ENCODE results near the gene LYG2. TPM values are rescaled to one million over a fixed set of nuclear protein-coding genes. Genes with fewer than 3 reads are reported as not detected.
"Not testable (repeated sequence)": the region's sequence is repeated elsewhere in the genome, so short reads cannot be mapped to it uniquely, and the experiment has no call there.

LYG2 gene
- polyA plus RNA-seq, 1 donor from 2014 or later, result not detected

DNA sequence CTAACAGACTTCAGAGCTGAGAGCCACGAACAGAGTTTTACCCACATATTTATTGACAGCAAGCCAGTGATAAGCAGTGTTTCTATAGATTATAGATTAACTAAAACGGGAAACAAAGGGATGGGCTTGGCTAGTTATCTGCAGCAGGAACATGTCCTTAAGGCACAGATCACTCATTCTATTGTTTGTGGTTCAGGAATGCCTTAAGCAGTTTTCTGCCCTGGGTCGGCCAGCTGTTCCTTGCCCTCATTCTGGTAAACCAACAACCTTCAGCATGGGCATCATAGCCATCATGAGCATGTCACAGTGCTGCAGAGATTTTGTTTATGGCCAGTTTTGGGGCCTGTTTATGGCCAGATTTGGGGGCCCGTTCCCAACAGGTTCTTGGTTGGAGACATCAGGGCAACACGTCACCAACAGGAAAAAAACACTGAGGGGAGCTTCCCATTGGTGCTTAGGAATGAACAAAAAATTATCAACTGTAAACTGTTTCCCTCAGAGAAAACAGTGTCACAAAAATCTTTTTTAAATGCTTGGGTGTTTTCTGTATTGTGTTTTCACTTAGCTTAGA, 22.8 kb upstream of the LYG2 start:
- not testable (repeated sequence) for H3K27me3 ChIP-seq (ENCODE audit: insufficient read depth, low read depth, low read length); H4K20me1 ChIP-seq (ENCODE audit: insufficient read depth); H3F3A ChIP-seq (ENCODE audit: insufficient read depth, low read length, poor library complexity, severe bottlenecking); H3K9me3 ChIP-seq (ENCODE audit: low read length); H2AFZ ChIP-seq (ENCODE audit: low read depth, low read length); H3K36me3 ChIP-seq (ENCODE audit: insufficient read depth, low read length); H3K4me2 ChIP-seq (ENCODE audit: low read length); H3K9me2 ChIP-seq (ENCODE audit: insufficient read depth, low read length); H3K9ac ChIP-seq (ENCODE audit: low read length); H3K79me2 ChIP-seq (replicated peaks; ENCODE audit: insufficient read depth, low read length); H3K27ac ChIP-seq (ENCODE audit: low read length); H3K4me3 ChIP-seq (ENCODE audit: low read length)

DNA sequence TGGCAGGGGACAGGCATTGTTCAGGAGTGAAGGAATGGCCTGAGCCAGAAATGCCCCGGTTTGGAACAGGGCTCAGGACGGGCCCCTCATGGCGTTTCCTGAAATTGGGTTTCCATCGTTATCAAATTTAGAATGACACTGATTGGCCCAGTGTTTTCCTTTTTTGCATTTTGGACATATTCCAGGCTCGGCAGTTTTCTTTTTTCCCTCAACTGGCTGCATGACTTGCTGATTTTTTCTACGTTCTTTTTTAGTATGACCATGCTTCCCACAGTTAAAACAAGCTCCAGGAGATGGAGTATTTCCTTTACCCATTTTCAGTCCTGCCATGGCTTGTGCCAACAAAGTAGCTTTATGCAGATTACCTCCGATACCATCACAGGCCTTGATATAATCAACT, 20.4 kb upstream of the LYG2 start:
- H3K27ac ChIP-seq (ENCODE audit: low read length), result no peak overlapping the region
- no peak overlapping the region for H3K4me3 ChIP-seq (ENCODE audit: low read length)
- TF ChIP-seq TAF1 (IDR thresholded peaks at IDR 0.05; ENCODE audit: low read depth), result no peak
- TF ChIP-seq, protein P1, sequence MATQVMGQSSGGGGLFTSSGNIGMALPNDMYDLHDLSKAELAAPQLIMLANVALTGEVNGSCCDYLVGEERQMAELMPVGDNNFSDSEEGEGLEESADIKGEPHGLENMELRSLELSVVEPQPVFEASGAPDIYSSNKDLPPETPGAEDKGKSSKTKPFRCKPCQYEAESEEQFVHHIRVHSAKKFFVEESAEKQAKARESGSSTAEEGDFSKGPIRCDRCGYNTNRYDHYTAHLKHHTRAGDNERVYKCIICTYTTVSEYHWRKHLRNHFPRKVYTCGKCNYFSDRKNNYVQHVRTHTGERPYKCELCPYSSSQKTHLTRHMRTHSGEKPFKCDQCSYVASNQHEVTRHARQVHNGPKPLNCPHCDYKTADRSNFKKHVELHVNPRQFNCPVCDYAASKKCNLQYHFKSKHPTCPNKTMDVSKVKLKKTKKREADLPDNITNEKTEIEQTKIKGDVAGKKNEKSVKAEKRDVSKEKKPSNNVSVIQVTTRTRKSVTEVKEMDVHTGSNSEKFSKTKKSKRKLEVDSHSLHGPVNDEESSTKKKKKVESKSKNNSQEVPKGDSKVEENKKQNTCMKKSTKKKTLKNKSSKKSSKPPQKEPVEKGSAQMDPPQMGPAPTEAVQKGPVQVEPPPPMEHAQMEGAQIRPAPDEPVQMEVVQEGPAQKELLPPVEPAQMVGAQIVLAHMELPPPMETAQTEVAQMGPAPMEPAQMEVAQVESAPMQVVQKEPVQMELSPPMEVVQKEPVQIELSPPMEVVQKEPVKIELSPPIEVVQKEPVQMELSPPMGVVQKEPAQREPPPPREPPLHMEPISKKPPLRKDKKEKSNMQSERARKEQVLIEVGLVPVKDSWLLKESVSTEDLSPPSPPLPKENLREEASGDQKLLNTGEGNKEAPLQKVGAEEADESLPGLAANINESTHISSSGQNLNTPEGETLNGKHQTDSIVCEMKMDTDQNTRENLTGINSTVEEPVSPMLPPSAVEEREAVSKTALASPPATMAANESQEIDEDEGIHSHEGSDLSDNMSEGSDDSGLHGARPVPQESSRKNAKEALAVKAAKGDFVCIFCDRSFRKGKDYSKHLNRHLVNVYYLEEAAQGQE (IDR thresholded peaks at IDR 0.05; ENCODE audit: borderline replicate concordance), result no peak
- TF ChIP-seq EZH2 (IDR thresholded peaks at IDR 0.05; ENCODE audit: borderline replicate concordance, insufficient read depth, low read length, poor library complexity, severe bottlenecking), result no peak
- TF ChIP-seq, protein P2, sequence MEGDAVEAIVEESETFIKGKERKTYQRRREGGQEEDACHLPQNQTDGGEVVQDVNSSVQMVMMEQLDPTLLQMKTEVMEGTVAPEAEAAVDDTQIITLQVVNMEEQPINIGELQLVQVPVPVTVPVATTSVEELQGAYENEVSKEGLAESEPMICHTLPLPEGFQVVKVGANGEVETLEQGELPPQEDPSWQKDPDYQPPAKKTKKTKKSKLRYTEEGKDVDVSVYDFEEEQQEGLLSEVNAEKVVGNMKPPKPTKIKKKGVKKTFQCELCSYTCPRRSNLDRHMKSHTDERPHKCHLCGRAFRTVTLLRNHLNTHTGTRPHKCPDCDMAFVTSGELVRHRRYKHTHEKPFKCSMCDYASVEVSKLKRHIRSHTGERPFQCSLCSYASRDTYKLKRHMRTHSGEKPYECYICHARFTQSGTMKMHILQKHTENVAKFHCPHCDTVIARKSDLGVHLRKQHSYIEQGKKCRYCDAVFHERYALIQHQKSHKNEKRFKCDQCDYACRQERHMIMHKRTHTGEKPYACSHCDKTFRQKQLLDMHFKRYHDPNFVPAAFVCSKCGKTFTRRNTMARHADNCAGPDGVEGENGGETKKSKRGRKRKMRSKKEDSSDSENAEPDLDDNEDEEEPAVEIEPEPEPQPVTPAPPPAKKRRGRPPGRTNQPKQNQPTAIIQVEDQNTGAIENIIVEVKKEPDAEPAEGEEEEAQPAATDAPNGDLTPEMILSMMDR (IDR thresholded peaks at IDR 0.05; ENCODE audit: poor library complexity, severe bottlenecking), result no peak
- TF ChIP-seq EP300 (conservative IDR thresholded peaks at IDR 0.05; ENCODE audit: poor library complexity, severe bottlenecking), result no peak
- no peak for TF ChIP-seq RAD21 (conservative IDR thresholded peaks at IDR 0.05)
- TF ChIP-seq SMC3 (conservative IDR thresholded peaks at IDR 0.05; ENCODE audit: poor library complexity), result no peak
- no peak for TF ChIP-seq POLR2AphosphoS5 (IDR thresholded peaks at IDR 0.05)
- no peak for TF ChIP-seq MXI1 (conservative IDR thresholded peaks at IDR 0.05; ENCODE audit: poor library complexity, severe bottlenecking)

DNA sequence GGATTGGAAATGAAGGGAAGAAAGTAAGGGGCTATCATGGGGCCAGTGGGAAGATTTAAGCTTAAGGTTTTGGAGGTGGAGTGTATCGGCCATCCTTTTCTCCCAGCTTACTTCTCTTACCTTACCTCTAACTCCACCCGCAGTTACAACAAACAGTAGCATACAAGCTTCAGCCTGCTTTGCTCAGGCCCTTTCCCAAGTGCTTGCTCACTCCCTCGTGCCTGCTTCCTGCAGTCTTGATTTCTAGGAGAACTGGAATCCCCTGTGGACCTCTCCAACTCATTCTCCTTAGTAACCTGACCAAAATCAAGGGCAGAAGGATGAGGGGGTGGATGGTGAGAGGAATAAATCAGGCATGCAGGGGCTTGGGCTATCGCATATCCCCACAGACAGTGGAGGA, 5.8 kb upstream of the LYG2 start:
- no peaks in the 10 kb centered on the region for H3K36me3 ChIP-seq (ENCODE audit: insufficient read depth, low read length)
- H3K9me3 ChIP-seq (ENCODE audit: low read length), result no peaks in the 10 kb centered on the region

More for the DNA sequence above, 20.4 kb upstream of the LYG2 start:
- Histone ChIP-seq H3K9me3 (ENCODE audit: low read length) (no peaks in the 10 kb centered on the region), H3F3A (ENCODE audit: insufficient read depth, low read length, poor library complexity, severe bottlenecking) (no peaks in the 10 kb centered on the region), H3K9ac (ENCODE audit: low read length) (no peak overlapping the region), H4K20me1 (ENCODE audit: insufficient read depth) (no peaks in the 10 kb centered on the region), H3K27me3 (ENCODE audit: insufficient read depth, low read depth, low read length) (no peaks in the 10 kb centered on the region), H3K79me2 (replicated peaks; ENCODE audit: insufficient read depth, low read length) (no peaks in the 10 kb centered on the region), H2AFZ (ENCODE audit: low read depth, low read length) (no peak overlapping the region), H3K9me2 (ENCODE audit: insufficient read depth, low read length) (no peaks in the 10 kb centered on the region), H3K4me2 (ENCODE audit: low read length) (no peak overlapping the region), H3K36me3 (ENCODE audit: insufficient read depth, low read length) (no peaks in the 10 kb centered on the region)

More for the DNA sequence above, 5.8 kb upstream of the LYG2 start:
- Histone ChIP-seq H3K27me3 (ENCODE audit: insufficient read depth, low read depth, low read length) (no peaks in the 10 kb centered on the region), H2AFZ (ENCODE audit: low read depth, low read length) (no peak overlapping the region), H3F3A (ENCODE audit: insufficient read depth, low read length, poor library complexity, severe bottlenecking) (no peaks in the 10 kb centered on the region), H3K27ac (ENCODE audit: low read length) (no peak overlapping the region), H4K20me1 (ENCODE audit: insufficient read depth) (no peaks in the 10 kb centered on the region), H3K79me2 (replicated peaks; ENCODE audit: insufficient read depth, low read length) (no peaks in the 10 kb centered on the region), H3K4me2 (ENCODE audit: low read length) (no peak overlapping the region), H3K9ac (ENCODE audit: low read length) (no peak overlapping the region), H3K9me2 (ENCODE audit: insufficient read depth, low read length) (no peaks in the 10 kb centered on the region), H3K4me3 (ENCODE audit: low read length) (no peak overlapping the region)
- TF ChIP-seq SMC3 (conservative IDR thresholded peaks at IDR 0.05; ENCODE audit: poor library complexity), result no peak
- TF ChIP-seq EZH2 (IDR thresholded peaks at IDR 0.05; ENCODE audit: borderline replicate concordance, insufficient read depth, low read length, poor library complexity, severe bottlenecking), result no peak
- TF ChIP-seq RAD21 (conservative IDR thresholded peaks at IDR 0.05), result no peak
- no peak for TF ChIP-seq POLR2AphosphoS5 (IDR thresholded peaks at IDR 0.05)
- TF ChIP-seq MXI1 (conservative IDR thresholded peaks at IDR 0.05; ENCODE audit: poor library complexity, severe bottlenecking), result no peak
- TF ChIP-seq, protein P1 (IDR thresholded peaks at IDR 0.05; ENCODE audit: borderline replicate concordance), result no peak
- TF ChIP-seq TAF1 (IDR thresholded peaks at IDR 0.05; ENCODE audit: low read depth), result no peak
- TF ChIP-seq, protein P2 (IDR thresholded peaks at IDR 0.05; ENCODE audit: poor library complexity, severe bottlenecking), result no peak
- TF ChIP-seq EP300 (conservative IDR thresholded peaks at IDR 0.05; ENCODE audit: poor library complexity, severe bottlenecking), result no peak
